ENCODE data around the gene CIAO3.

The CIAO3 gene

DNA sequence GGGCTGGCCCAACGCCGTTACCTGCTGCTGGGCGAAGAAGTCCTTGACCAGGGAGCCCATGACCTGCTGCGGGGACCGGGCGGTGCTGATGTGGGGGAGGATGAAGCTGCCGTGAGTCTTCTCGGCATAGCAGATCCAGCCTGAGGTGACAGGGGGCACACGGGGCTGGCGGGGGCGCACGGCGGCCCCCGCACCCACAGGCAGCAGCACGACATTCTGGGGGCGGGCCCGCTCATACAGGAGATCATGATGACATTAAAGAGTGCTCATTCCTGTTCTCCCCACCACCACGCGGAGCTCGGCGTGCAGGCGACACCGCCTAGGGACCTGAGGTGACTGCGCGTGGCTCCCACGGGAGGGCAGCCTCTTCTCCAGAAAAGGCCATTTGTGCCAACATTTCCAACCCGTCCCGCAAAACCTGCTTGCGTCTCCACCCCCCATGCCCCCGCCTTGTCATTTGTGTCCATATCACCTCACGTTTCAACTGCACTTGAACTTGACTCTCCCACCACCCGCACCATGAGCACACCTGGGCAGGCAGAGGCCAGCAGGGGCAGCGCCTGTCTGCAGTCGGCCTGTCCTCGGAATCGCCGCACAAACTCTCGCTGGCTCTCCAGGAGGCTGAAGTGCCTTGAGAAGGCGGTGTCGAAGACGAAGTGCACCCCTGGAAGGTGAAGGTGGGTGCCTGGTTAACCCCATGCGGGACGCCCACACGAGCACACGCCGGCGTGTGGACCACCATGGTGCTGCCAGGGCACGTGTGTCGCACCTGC is 6.4 kb downstream of the CIAO3 start:
- no peak for DNase-seq

DNA sequence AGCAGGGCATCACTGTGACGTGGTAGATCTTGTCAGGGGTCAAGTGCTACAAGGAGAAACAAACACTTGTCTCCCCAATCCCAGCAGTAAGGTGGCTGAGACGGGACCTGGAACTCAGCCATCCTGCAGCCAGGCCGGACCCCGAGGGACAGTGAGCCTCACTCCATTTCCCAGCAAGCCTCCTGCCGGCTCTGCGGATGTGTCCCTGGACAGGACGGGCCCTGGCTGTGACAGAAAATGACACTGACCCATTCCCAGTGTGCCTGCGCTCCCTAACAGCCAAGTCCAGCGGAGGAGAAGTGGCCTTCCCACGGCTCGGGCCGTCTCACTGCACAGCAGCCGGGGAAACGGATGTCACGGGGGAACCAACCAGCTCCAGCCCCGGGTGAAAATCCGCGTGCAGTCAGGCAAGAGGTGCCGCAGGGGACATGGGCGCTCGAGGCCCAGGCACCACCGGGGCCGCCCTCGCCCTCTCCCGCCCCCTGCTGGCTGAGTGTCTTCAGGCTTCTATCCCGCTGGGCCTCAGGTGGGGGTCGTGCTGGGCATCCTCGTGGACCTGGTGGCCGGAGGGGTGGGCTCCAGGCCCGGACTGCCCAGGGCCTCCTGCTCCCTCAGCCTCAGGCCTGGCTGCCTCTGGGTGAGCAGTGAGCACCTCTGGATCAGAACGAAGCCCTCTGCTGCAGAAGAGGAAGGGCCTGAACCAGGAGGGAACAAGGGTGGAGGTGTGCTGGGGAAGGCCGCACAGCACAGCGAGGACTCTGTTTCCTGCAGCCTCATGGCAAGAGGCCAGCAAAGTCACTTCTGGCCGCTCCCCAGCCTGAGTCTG is 7.2 kb downstream of the CIAO3 start:
- DNase-seq: no peak

GRCh38 chr16:732936-733335 is 7.9 kb downstream of the CIAO3 start:
- no peak for DNase-seq

- DNase-seq: no peak
Observed at GRCh38 chr16:732332-732731, 8.5 kb downstream of the CIAO3 start.

DNA sequence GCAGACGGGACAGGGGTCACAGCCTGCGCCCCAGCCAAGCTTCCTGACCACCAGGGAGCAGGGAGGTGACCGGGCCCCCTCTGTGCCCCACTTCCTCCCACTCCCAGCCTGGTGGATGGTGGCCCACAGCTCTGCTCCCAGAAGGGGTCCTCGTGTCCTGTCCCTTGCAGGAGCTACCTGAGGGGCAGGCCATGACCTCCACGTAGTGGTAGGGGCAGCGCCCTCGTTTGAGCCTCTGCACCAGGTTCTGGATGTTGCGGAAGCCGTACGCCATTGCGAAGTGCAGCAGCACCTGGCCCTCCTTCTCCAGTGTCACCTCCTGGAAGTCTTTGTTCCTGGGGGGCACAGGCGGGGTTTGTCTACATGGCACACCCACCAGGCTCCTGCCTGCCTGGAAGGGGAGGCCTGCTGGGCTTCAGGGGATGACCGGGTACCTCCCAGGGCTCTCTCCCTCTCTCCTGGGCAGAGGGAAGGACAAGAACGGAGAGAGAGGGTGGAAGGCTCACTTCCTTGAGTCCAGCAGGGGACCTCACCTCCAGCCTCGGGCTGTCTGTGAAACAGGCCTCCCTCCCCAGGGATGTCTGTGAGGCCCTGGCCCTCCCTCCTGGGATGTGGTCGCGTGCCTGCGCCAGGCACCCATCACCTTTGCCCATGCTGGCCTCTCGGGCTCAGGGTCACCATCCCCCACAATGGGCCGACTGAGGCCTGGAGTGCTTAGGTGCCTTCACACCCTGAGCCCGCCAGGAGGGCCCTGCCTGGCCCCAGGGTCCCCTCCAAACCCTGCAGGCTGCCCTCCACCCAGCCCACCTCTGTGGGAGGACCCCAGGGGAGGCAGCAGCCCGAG is 9.9 kb downstream of the CIAO3 start:
- DNase-seq: no peak

DNA sequence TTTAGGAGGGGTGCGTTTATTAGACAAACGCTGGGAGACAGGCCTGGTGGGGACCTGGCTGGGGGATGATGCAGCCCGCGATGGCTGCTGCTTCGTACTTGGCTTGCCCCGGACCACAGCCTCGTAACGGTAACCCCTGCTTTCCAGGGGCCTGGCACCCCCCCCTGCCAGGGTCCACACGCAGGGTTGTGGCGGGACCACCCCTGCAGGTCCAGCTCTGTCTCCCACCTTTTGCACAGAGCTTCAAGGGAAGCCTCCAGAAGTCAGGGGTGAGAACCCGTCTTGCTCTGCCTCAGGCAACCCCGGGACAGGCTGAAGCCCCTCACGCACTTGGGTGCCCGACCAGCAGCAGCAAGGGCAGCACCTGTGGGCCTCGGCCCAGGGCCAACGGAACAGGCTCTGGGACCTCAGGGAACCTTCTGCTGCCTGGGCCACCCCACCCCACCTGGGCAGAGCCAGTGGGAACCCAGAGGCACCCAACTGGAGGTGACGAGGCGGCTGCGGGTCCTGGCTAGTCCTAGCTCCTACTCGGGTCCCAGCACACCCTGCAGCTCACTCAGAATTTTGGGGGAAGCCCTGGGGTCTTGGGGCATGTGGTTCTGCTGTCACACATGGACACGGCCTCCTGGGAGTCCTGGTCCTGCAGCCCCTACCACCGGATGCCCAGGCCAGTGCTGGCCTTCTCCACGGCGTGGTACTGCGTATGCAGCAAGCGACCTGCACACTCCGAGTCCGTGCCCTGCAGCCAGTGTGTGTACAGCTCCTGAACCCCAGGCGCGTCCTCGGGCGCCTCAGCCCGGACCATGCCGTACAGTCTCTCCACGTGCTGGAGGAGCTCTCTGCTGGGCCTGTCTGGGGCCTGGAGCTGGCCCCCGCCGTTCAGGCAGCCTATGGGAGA is 10.8 kb downstream of the CIAO3 start:
- DNase-seq: no peak

DNA sequence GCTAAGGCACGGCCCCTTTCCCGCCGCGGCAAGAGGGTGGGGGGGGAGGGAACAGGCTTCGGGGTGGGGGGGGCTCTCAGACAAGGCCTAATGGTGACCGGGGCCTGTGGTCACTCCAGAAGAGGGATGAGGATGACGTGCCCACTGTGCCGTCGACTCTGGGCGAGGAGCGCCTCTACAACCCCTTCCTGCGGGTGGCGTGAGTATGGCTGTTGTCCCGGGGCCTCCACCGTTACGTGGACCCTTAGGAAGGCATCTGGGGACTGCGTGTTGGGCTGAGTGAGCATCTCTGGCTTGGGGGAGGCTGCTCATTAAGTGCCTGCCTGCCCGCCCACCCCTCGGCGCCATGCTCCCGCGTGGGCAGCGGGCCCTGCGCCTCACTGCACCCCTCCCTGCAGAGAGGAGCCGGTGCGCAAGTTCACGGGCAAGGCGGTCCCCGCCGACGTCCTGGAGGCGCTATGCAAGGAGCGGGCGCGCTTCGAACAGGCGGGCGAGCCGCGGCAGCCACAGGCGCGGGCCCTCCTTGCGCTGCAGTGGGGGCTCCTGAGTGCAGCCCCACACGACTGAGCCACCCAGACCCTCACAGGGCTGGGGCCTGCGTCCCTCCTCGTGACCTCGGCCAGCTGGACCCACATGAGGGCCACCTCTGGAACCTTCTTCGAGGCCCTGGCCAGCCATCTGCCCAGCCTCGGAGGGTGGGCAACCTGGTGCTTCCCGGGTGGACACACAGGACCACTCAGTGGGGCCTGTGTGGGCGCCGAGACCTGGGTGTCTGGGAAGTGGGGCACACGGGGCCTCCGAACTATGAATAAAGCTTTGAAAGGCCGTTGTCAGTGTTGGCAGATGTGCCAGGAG is 11.7 kb downstream of the CIAO3 start:
- no peak for DNase-seq

DNA sequence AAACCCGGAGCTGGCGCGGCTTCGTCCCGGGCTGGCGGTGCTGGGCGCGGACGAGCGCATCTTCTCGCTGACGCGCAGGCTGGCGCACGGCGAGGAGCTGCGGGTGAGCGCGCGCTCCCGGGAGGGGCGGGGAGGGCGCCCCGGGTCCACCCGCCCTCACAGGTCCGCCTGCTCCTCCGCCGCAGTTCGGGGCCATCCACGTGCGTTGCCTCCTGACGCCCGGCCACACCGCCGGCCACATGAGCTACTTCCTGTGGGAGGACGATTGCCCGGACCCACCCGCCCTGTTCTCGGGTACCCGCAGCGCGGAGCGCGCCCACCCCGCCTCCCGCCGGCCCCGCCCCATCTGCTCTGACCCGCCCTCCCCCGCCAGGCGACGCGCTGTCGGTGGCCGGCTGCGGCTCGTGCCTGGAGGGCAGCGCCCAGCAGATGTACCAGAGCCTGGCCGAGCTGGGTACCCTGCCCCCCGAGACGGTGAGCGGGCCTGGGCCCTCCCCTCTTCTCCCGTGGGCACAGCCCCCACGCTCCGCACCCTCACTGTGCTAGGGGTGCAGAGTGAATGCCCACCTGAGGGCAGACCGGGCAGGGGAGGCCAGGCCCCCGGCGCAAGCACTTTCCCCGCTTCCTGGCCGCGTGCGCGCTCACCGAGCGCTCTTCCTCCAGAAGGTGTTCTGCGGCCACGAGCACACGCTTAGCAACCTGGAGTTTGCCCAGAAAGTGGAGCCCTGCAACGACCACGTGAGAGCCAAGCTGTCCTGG is 12.5 kb downstream of the CIAO3 start:
- DNase-seq: peak; percentile 85

- DNase-seq: peak; percentile 76
Observed at GRCh38 chr16:727291-727977, 13.4 kb downstream of the CIAO3 start.

- peak; percentile 88 for DNase-seq
Observed at GRCh38 chr16:726438-727290, 14.1 kb downstream of the CIAO3 start, which contains the start of the genes CCDC78 and HAGHL. CCDC78 (minus strand) TSS chr16:726443; CDS start chr16:726367, 76 bp downstream. HAGHL (plus strand) TSS chr16:727106; CDS start chr16:727510, 404 bp downstream.

DNA sequence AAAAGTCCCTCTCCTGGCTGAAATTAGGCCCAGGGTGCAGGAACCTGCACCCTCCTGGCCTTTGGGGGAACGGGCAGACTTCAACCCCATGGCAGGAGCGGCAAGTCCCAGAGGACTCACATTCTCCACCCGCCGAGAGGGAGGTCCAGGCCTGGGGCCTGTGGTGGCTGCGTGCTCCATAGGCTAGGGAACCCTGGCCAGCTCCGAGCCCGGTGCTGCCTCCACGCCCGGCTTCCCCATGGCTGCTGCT is 14.7 kb downstream of the CIAO3 start:
- DNase-seq: no peak

DNA sequence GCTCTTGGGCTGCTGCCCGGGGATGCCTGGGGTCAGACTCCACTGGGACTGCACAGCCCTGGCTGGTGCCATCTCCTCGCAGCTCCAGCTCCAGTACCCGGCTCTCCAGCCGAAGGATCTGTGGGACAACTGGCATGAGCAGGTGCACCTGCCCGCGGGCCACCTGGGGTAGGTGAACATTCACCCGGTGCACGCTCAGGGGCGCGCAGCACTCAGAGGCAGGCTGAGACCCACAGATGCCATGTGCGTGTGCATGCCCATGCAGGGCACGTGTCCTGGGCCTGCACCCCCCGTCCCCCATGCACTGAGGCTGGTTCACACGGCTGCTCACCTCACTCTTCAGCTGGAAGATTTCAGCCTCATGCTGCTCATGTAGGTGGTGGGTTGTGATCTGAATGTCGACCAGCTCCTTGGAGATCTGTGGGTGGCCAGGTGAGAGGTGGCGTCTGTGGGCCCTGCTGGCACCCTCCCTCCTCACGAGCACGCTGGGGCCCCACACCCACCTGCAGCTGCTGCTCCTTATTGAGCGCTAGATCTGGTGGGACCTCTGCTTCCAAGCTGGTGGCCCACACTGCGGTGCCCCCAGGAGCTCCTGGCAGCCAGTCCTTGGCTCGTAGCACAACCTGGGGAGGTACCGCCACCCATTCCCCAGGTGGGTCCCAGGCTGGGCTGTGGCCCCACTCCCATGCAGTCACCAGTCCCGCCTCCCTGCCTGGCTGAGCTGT is 15.2 kb downstream of the CIAO3 start:
- no peak for DNase-seq

- DNase-seq: no peak
Observed at GRCh38 chr16:725041-725376, 15.8 kb downstream of the CIAO3 start.

- no peak for DNase-seq
Observed at GRCh38 chr16:724188-725040, 16.4 kb downstream of the CIAO3 start.

DNA sequence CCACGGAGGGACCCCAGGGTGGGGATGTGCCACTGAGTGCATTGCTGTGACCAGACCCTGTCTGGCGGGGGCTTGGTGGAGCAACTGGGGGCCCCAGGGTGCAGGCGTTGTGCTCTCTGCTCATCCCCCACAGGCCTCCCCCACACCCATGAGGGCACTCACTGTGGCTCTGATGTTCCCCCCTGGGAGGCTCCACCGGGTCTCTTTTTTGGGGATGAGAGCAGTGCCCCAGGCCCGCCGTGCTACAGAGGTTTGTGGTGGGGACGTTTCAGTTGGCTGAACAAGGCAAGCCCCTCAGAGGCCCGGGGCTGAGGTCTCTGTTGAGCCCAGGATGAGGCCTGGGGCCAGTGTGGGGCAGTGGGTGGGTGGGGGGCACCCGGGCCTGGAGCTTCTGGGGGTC is 17.1 kb downstream of the CIAO3 start:
- no peak for DNase-seq

- DNase-seq: no peak
Observed at GRCh38 chr16:722835-723633, 17.8 kb downstream of the CIAO3 start.

Data from activated CD8-positive, alpha-beta memory T cell treated with anti-CD3 and anti-CD28 coated beads for 24 hours (primary cell).